Forelimb muscle (tissue), 1 donor: Measurements from ENCODE around the gene HSFX3. TPM values are rescaled to one million over a fixed set of nuclear protein-coding genes. Genes with fewer than 3 reads are reported as not detected.
"Not testable (repeated sequence)": the region's sequence is repeated elsewhere in the genome, so short reads cannot be mapped to it uniquely, and the experiment has no call there.

Experiments used
- DNase-seq: peaks from one replicate; pipeline ENCODE4 v3.0.0-alpha.2; 2013; ENCODE audit warnings: low read depth
- polyA plus RNA-seq: library from polyadenylated mRNA; unstranded; fragments of 120-200 nt; gene quantifications from one replicate; pipeline ENCODE4 v1.2.1, GENCODE V29; 2013; ENCODE audit not compliant: insufficient read length

The HSFX3 gene
- polyA plus RNA-seq, 1 donor, result 1.1 TPM

GRCh38 chrX:149545545-149546543 lies 3.9 kb downstream of the HSFX3 start:
- DNase-seq, result not testable (repeated sequence)

- DNase-seq, result no peak
These were observed 8.1 kb downstream of the HSFX3 start for GRCh38 chrX:149541521-149542047.

GRCh38 chrX:149540621-149541520 lies 8.9 kb downstream of the HSFX3 start, which contains the start of gene EOLA1:
TSS of gene EOLA1 (plus strand) at chrX:149541012. CDS start at chrX:149545631, 4,619 bp downstream.
- peak; percentile 60 for DNase-seq

- peak; percentile 25 for DNase-seq
These were observed 9.5 kb downstream of the HSFX3 start for GRCh38 chrX:149540131-149540620.

GRCh38 chrX:149539283-149540130 lies 10.2 kb downstream of the HSFX3 start:
- peak; percentile 82 for DNase-seq

GRCh38 chrX:149537474-149537873 lies 12.2 kb downstream of the HSFX3 start:
- not testable (repeated sequence) for DNase-seq

- DNase-seq, result not testable (repeated sequence)
These were observed 14.7 kb downstream of the HSFX3 start for GRCh38 chrX:149534926-149535602.

- DNase-seq, result not testable (repeated sequence)
These were observed 15.7 kb downstream of the HSFX3 start for GRCh38 chrX:149533999-149534398.

GRCh38 chrX:149532868-149533267 lies 16.9 kb downstream of the HSFX3 start:
- DNase-seq, result not testable (repeated sequence)

GRCh38 chrX:149531599-149531998 lies 18.1 kb downstream of the HSFX3 start:
- no peak for DNase-seq

- DNase-seq, result no peak
These were observed 21.3 kb downstream of the HSFX3 start for GRCh38 chrX:149528381-149528780.

- no peak for DNase-seq
These were observed 22.0 kb downstream of the HSFX3 start for GRCh38 chrX:149527705-149528104.

- DNase-seq, result not testable (repeated sequence)
These were observed 23.2 kb downstream of the HSFX3 start for GRCh38 chrX:149526318-149527033.

GRCh38 chrX:149525903-149526302 lies 23.8 kb downstream of the HSFX3 start:
- not testable (repeated sequence) for DNase-seq

- DNase-seq, result not testable (repeated sequence)
These were observed 24.3 kb downstream of the HSFX3 start for GRCh38 chrX:149525389-149525788.

- DNase-seq, result no peak
These were observed 26.8 kb downstream of the HSFX3 start for GRCh38 chrX:149522916-149523315.

- DNase-seq, result no peak
These were observed 28.3 kb downstream of the HSFX3 start for GRCh38 chrX:149521438-149521837.

- DNase-seq, result not testable (repeated sequence)
These were observed 29.0 kb downstream of the HSFX3 start for GRCh38 chrX:149520636-149521277.

- no peak for DNase-seq
These were observed 31.5 kb downstream of the HSFX3 start for GRCh38 chrX:149518236-149518635.
